ENCODE results near the gene COL20A1. TPM values are rescaled to one million over a fixed set of nuclear protein-coding genes. Genes with fewer than 3 reads are reported as not detected.

Gene COL20A1
- total RNA-seq, 4 donors from 2014 or later = 0.32 TPM; not detected in 3

- H3K36me3 ChIP-seq = no peaks in the 10 kb centered on the region
- H3K4me1 ChIP-seq = peaks cover 0 to 3% (median 0%) of the 10 kb centered on the region in 4 donors
- no peaks in the 10 kb centered on the region for H3K9me3 ChIP-seq
- peaks cover 0 to 97% (median 10%) of the 10 kb centered on the region in 4 donors for H3K27me3 ChIP-seq
- H3K27ac ChIP-seq (replicated peaks in 1 of 4) = no peak overlapping the region
- no peak overlapping the region for H3K4me3 ChIP-seq
- WGBS = 81% methylated on average over 21 of the region's 30 CpGs
- no peak for TF ChIP-seq POLR2AphosphoS5 (IDR thresholded peaks at IDR 0.05)
- no peak for TF ChIP-seq POLR2A (IDR thresholded peaks at IDR 0.05; ENCODE audit: low read depth)
- TF ChIP-seq EP300 (IDR thresholded peaks at IDR 0.05) = no peak
- no peak for TF ChIP-seq CTCF (IDR thresholded peaks at IDR 0.05)
- DNase-seq (ENCODE audit: extremely low spot score) = no peak
- intact Hi-C loops (cut with DNase I) = no loop called here
These were observed 73.7 kb downstream of the COL20A1 start for GRCh38 chr20:63366390-63367365.

- H3K4me3 ChIP-seq = no peak overlapping the region
- no peak for TF ChIP-seq POLR2A (IDR thresholded peaks at IDR 0.05; ENCODE audit: low read depth)
- no peak for TF ChIP-seq POLR2AphosphoS5 (IDR thresholded peaks at IDR 0.05)
- no peak for TF ChIP-seq EP300 (IDR thresholded peaks at IDR 0.05)
- H3K36me3 ChIP-seq = no peaks in the 10 kb centered on the region
- DNase-seq (ENCODE audit: extremely low spot score) = no peak
- intact Hi-C loops (cut with DNase I) = no loop called here
- H3K9me3 ChIP-seq = no peaks in the 10 kb centered on the region
- peaks cover 0 to 94% (median under 1%) of the 10 kb centered on the region in 4 donors for H3K27me3 ChIP-seq
- 69% methylated on average over 14 of the region's 24 CpGs for WGBS
- H3K27ac ChIP-seq (replicated peaks in 1 of 4) = no peak overlapping the region
- H3K4me1 ChIP-seq = peaks cover 0 to 3% (median 0%) of the 10 kb centered on the region in 4 donors
These were observed 74.6 kb downstream of the COL20A1 start for GRCh38 chr20:63367446-63368055.

GRCh38 chr20:63368151-63368550 lies 75.2 kb downstream of the COL20A1 start:
- intact Hi-C loops (cut with DNase I) = no loop called here
- TF ChIP-seq POLR2AphosphoS5 (IDR thresholded peaks at IDR 0.05) (no peak), CTCF (IDR thresholded peaks at IDR 0.05) (no peak), POLR2A (IDR thresholded peaks at IDR 0.05; ENCODE audit: low read depth) (no peak), EP300 (IDR thresholded peaks at IDR 0.05) (no peak)
- no peaks in the 10 kb centered on the region for H3K36me3 ChIP-seq

GRCh38 chr20:63369024-63369530 lies 76.1 kb downstream of the COL20A1 start:
- Histone ChIP-seq H3K27me3 (peaks cover 0 to 94% (median 4%) of the 10 kb centered on the region in 4 donors), H3K4me1 (peaks cover 0 to 3% (median 0%) of the 10 kb centered on the region in 4 donors), H3K4me3 (no peak overlapping the region), H3K9me3 (no peaks in the 10 kb centered on the region), H3K36me3 (no peaks in the 10 kb centered on the region), H3K27ac (replicated peaks in 1 of 4) (no peak overlapping the region)
- intact Hi-C loops (cut with DNase I) = no loop called here
- 86% methylated on average over 10 of the region's 10 CpGs for WGBS
- DNase-seq (ENCODE audit: extremely low spot score) = no peak
- no peak for TF ChIP-seq EP300 (IDR thresholded peaks at IDR 0.05)
- no peak for TF ChIP-seq POLR2AphosphoS5 (IDR thresholded peaks at IDR 0.05)
- no peak for TF ChIP-seq CTCF (IDR thresholded peaks at IDR 0.05)
- no peak for TF ChIP-seq POLR2A (IDR thresholded peaks at IDR 0.05; ENCODE audit: low read depth)

More at GRCh38 chr20:63368151-63368550, 75.2 kb downstream of the COL20A1 start:
- Histone ChIP-seq H3K27ac (replicated peaks in 1 of 4) (no peak overlapping the region), H3K27me3 (peaks cover 0 to 94% (median 2%) of the 10 kb centered on the region in 4 donors), H3K4me1 (peaks cover 0 to 3% (median 0%) of the 10 kb centered on the region in 4 donors), H3K4me3 (no peak overlapping the region), H3K9me3 (no peaks in the 10 kb centered on the region)
- WGBS = 84% methylated on average over 8 of the region's 8 CpGs
- no peak for DNase-seq (ENCODE audit: extremely low spot score)

Data from esophagus muscularis mucosa (tissue), 4 donors.